ENCODE measurements around the gene TSPYL1. TPM values are rescaled to one million over a fixed set of nuclear protein-coding genes. Genes with fewer than 3 reads are reported as not detected.

TSPYL1 gene
- polyA plus RNA-seq, 4 donors: 25.1 to 90.8 (median 32.8) TPM

GRCh38 chr6:116234689-116235088 lies 45.0 kb downstream of the TSPYL1 start:
- H3K27me3 ChIP-seq (ENCODE audit: control insufficient read depth in 3 of 3, insufficient read depth in 3 of 3, low read length in 3 of 3): no peaks in the 10 kb centered on the region
- no peak overlapping the region for H3K4me3 ChIP-seq (ENCODE audit: low read depth in 1 of 3, low read length in 3 of 3)
- H3K27ac ChIP-seq (ENCODE audit: low read depth in 1 of 3, low read length in 2 of 3): no peak overlapping the region
- FAIRE-seq (no peak), DNase-seq (no peak)
- H3K4me1 ChIP-seq (ENCODE audit: control insufficient read depth in 3 of 3, insufficient read depth in 2 of 3, low read depth in 1 of 3, low read length in 2 of 3): no peaks in the 10 kb centered on the region
- H3K36me3 ChIP-seq (ENCODE audit: control insufficient read depth in 3 of 3, insufficient read depth in 2 of 3, low read depth in 1 of 3, low read length in 3 of 3): peaks cover 3 to 18% (median 5%) of the 10 kb centered on the region in 3 donors
- WGBS, 3 donors: 71 to 92% (median 82%) methylated on average over 3 of the region's 3 CpGs
- H3K9me3 ChIP-seq (ENCODE audit: control insufficient read depth in 2 of 2, insufficient read depth in 1 of 2, low read depth in 1 of 2, low read length in 1 of 2): no peaks in the 10 kb centered on the region

GRCh38 chr6:116229287-116229913 lies 50.3 kb downstream of the TSPYL1 start:
- Histone ChIP-seq H3K36me3 (ENCODE audit: control insufficient read depth in 3 of 3, insufficient read depth in 2 of 3, low read depth in 1 of 3, low read length in 3 of 3) (peaks cover 0 to 15% (median 0%) of the 10 kb centered on the region in 3 donors), H3K4me1 (ENCODE audit: control insufficient read depth in 3 of 3, insufficient read depth in 2 of 3, low read depth in 1 of 3, low read length in 2 of 3) (no peaks in the 10 kb centered on the region), H3K27ac (ENCODE audit: low read depth in 1 of 3, low read length in 2 of 3) (peak overlapping the region in 1 of 3 donors; percentile 33), H3K9me3 (ENCODE audit: control insufficient read depth in 2 of 2, insufficient read depth in 1 of 2, low read depth in 1 of 2, low read length in 1 of 2) (no peaks in the 10 kb centered on the region), H3K27me3 (ENCODE audit: control insufficient read depth in 3 of 3, insufficient read depth in 3 of 3, low read length in 3 of 3) (no peaks in the 10 kb centered on the region), H3K4me3 (ENCODE audit: low read depth in 1 of 3, low read length in 3 of 3) (peak overlapping the region in 1 of 3 donors; percentile 31)
- DNase-seq: peak in 1 of 2 donors; percentile 61
- no peak for FAIRE-seq
- WGBS, 3 donors: 74 to 95% (median 94%) methylated on average over 17 of the region's 17 CpGs

Other genes starting within 250 kb of the TSPYL1 start
- gene FRK, start 219.0 kb downstream of the TSPYL1 start, polyA plus RNA-seq: 10 to 100 TPM in 1 of 4 donors, 1 to 10 TPM in 3; 2.9 to 11.2 (median 5.8) TPM
- 10 to 100 TPM; 18.4 to 59.5 (median 24.7) TPM for gene NT5DC1, start 179.1 kb downstream of the TSPYL1 start, polyA plus RNA-seq
- under 1 TPM in 1 of 4 donors, not detected in 3; 0.09 TPM for gene COL10A1, start 153.8 kb downstream of the TSPYL1 start, polyA plus RNA-seq
- 10 to 100 TPM in 2 of 4 donors, 1 to 10 TPM in 2; 1.6 to 17.9 (median 7.1) TPM for gene TSPYL4, start 25.9 kb downstream of the TSPYL1 start, polyA plus RNA-seq
- 10 to 100 TPM in 1 of 4 donors, 1 to 10 TPM in 2, under 1 TPM in 1; 0.45 to 10.4 (median 4.8) TPM for gene DSE, start 91.0 kb upstream of the TSPYL1 start, polyA plus RNA-seq
- gene CALHM6, start 181.4 kb upstream of the TSPYL1 start, polyA plus RNA-seq: 10 to 100 TPM in 2 of 4 donors, 1 to 10 TPM in 2; 2.7 to 16.9 (median 9.3) TPM
- gene CALHM5, start 231.7 kb upstream of the TSPYL1 start, polyA plus RNA-seq: under 1 TPM; under 0.01 to 0.66 (median 0.21) TPM

All from small intestine (tissue), 7 donors.